Fibroblast of lung (primary cell): ENCODE results near the gene PRAMEF13.
"Not testable (repeated sequence)": the region's sequence is repeated elsewhere in the genome, so short reads cannot be mapped to it uniquely, and the experiment has no call there.

Experiments
- CTCF ChIP-seq, 2 donors: IDR thresholded peaks in 1 of 2; conservative IDR thresholded peaks in 1 of 2; 1 replicate in 1 of 2; 2 replicates in 1 of 2; pipeline ENCODE4 v1.5.1; 2011 to 2012; ENCODE audit warnings: low read length in 2 of 2, control low read depth in 1 of 2, inconsistent platforms in 1 of 2, low read depth in 1 of 2, mild to moderate bottlenecking in 1 of 2
- EZH2 ChIP-seq: IDR thresholded peaks from 2 replicates; pipeline ENCODE4 v1.5.1; 2012; ENCODE audit warnings: low read length, control low read depth, mild to moderate bottlenecking; ENCODE audit errors: missing control alignments

GRCh38 chr1:13165531-13165930, 35.7 kb downstream of the PRAMEF13 start, which contains the start of gene HNRNPCL4:
- TF ChIP-seq CTCF (conservative IDR thresholded peaks at IDR 0.05 in 1 of 2, IDR thresholded peaks at IDR 0.05 in 1 of 2; ENCODE audit: low read depth in 1 of 2, low read length in 2 of 2); EZH2: not testable (repeated sequence)
